Ishikawa (cell line): Measurements from ENCODE around the gene SCG3.

ENCODE experiments used
- CEBPB ChIP-seq: IDR thresholded peaks from 2 replicates; pipeline ENCODE4 v1.6.1; 2012
- CREB1 ChIP-seq: IDR thresholded peaks from 2 replicates; pipeline ENCODE4 v1.6.1; 2012; ENCODE audit warnings: low read depth
- EGR1 ChIP-seq: IDR thresholded peaks from 2 replicates; pipeline ENCODE4 v1.6.1; 2012
- EP300 ChIP-seq: IDR thresholded peaks from 2 replicates; pipeline ENCODE4 v1.6.1; 2012; ENCODE audit warnings: borderline replicate concordance
- FOXM1 ChIP-seq: IDR thresholded peaks from 2 replicates; pipeline ENCODE4 v1.6.1; 2012; ENCODE audit warnings: low read depth, borderline replicate concordance
- NFIC ChIP-seq: IDR thresholded peaks from 2 replicates; pipeline ENCODE4 v1.6.1; 2012
- RAD21 ChIP-seq: IDR thresholded peaks from 2 replicates; pipeline ENCODE4 v1.6.1; 2012; ENCODE audit warnings: low read depth
- TAF1 ChIP-seq: IDR thresholded peaks from 2 replicates; pipeline ENCODE4 v1.6.1; 2012; ENCODE audit warnings: low read depth, mild to moderate bottlenecking
- TCF12 ChIP-seq: IDR thresholded peaks from 2 replicates; pipeline ENCODE4 v1.6.1; 2012; ENCODE audit warnings: low read depth
- TEAD4 ChIP-seq: IDR thresholded peaks from 2 replicates; pipeline ENCODE4 v1.6.1; 2012
- YY1 ChIP-seq: IDR thresholded peaks from 2 replicates; pipeline ENCODE4 v1.6.1; 2012; ENCODE audit warnings: low read depth
- ZBTB7A ChIP-seq: IDR thresholded peaks from 2 replicates; pipeline ENCODE4 v1.6.1; 2012; ENCODE audit warnings: low read depth
- TF ChIP-seq, protein P1 (sequence below): IDR thresholded peaks from 2 replicates; pipeline ENCODE4 v1.6.1; 2012
- TF ChIP-seq, protein P2 (sequence below): IDR thresholded peaks from 2 replicates; pipeline ENCODE4 v1.6.1; 2012; ENCODE audit warnings: low read depth, mild to moderate bottlenecking
- TF ChIP-seq, protein P3 (sequence below): IDR thresholded peaks from 2 replicates; pipeline ENCODE4 v1.6.1; 2012

Gene SCG3

DNA sequence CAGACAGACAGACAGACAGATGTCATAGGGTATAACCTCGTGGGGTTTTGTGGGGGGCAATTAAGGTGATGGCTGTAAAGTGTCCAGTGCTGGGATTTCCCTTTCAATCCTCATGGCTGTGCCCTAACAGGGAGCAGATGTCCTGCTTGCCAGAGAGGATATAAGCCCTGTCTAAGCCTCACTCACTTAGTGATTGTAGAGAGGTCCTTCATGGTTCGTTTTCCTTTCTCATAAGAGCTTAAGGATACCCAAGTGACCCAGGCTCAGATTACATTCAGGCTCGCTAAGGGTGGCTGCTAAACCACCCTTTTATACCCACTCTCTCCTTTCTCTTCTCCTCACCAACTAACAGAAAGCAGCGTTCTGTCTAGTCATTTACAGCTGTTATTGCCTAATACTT is 36.9 kb downstream of the SCG3 start:
- TF ChIP-seq RAD21 (no peak), TEAD4 (no peak), CEBPB (no peak), YY1 (no peak), TCF12 (no peak), FOXM1 (no peak), EGR1 (no peak), CREB1 (no peak), NFIC (no peak), TAF1 (no peak), EP300 (no peak), ZBTB7A (no peak)
- TF ChIP-seq, protein P1, sequence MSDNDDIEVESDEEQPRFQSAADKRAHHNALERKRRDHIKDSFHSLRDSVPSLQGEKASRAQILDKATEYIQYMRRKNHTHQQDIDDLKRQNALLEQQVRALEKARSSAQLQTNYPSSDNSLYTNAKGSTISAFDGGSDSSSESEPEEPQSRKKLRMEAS: no peak
- TF ChIP-seq, protein P2, sequence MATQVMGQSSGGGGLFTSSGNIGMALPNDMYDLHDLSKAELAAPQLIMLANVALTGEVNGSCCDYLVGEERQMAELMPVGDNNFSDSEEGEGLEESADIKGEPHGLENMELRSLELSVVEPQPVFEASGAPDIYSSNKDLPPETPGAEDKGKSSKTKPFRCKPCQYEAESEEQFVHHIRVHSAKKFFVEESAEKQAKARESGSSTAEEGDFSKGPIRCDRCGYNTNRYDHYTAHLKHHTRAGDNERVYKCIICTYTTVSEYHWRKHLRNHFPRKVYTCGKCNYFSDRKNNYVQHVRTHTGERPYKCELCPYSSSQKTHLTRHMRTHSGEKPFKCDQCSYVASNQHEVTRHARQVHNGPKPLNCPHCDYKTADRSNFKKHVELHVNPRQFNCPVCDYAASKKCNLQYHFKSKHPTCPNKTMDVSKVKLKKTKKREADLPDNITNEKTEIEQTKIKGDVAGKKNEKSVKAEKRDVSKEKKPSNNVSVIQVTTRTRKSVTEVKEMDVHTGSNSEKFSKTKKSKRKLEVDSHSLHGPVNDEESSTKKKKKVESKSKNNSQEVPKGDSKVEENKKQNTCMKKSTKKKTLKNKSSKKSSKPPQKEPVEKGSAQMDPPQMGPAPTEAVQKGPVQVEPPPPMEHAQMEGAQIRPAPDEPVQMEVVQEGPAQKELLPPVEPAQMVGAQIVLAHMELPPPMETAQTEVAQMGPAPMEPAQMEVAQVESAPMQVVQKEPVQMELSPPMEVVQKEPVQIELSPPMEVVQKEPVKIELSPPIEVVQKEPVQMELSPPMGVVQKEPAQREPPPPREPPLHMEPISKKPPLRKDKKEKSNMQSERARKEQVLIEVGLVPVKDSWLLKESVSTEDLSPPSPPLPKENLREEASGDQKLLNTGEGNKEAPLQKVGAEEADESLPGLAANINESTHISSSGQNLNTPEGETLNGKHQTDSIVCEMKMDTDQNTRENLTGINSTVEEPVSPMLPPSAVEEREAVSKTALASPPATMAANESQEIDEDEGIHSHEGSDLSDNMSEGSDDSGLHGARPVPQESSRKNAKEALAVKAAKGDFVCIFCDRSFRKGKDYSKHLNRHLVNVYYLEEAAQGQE: no peak
- TF ChIP-seq, protein P3, sequence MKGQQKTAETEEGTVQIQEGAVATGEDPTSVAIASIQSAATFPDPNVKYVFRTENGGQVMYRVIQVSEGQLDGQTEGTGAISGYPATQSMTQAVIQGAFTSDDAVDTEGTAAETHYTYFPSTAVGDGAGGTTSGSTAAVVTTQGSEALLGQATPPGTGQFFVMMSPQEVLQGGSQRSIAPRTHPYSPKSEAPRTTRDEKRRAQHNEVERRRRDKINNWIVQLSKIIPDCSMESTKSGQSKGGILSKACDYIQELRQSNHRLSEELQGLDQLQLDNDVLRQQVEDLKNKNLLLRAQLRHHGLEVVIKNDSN: no peak

DNA sequence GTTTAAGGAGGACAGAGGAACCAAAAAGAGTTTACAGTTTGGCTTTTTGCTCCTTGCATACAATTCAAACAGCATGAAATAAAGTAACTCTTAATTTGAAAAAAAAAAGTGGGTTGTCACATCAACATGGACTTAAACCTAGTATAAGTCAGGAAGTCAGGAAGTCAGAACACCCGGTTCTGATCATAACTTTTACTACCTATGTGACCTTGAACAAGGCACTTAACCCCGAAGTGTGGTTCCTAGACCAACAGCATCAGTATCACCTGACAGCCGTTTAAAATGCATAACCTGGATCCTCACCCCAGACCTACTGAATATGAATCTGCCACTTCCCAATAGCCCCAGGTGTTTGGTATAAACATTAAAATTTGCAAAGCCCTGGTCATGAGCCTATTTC is 37.4 kb downstream of the SCG3 start:
- TF ChIP-seq, protein P3: no peak
- TF ChIP-seq RAD21: no peak
- TF ChIP-seq TAF1: no peak
- no peak for TF ChIP-seq NFIC

DNA sequence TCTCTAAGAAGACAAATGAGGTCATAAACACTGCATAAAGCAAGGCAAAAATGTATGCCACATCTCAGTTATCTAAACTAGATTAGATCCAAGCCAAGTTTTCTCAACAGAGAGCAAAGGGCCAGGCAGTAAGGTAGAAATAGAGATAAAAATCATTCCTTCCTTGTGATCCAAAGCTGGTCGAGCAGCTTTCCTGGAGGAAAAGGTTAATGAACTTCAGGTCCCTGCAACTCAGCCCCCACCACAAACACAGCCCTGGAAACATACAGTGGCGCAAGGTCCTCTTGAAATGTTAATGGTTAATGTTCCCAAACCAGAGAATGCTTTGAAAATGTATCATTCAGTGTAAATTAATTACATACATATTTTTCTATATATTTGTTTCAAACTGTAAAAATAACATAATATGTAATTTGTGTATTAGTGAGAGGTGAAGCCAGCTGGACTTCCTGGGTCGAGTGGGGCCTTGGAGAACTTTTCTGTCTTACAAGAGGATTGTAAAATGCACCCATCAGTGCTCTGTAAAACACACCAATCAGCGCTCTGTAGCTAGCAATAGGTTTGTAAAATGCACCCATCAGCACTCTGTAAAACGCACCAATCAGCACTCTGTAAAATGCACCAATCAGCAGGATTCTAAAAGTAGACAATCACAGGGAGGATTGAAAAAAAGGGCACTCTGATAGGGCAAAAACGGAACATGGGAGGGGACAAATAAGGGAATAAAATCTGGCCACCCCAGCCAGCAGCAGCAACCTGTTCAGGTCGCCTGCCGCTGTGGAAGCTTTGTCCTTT is 39.1 kb downstream of the SCG3 start:
- TF ChIP-seq, protein P1: no peak
- TF ChIP-seq CEBPB (no peak), CREB1 (no peak)
- TF ChIP-seq, protein P3: no peak

DNA sequence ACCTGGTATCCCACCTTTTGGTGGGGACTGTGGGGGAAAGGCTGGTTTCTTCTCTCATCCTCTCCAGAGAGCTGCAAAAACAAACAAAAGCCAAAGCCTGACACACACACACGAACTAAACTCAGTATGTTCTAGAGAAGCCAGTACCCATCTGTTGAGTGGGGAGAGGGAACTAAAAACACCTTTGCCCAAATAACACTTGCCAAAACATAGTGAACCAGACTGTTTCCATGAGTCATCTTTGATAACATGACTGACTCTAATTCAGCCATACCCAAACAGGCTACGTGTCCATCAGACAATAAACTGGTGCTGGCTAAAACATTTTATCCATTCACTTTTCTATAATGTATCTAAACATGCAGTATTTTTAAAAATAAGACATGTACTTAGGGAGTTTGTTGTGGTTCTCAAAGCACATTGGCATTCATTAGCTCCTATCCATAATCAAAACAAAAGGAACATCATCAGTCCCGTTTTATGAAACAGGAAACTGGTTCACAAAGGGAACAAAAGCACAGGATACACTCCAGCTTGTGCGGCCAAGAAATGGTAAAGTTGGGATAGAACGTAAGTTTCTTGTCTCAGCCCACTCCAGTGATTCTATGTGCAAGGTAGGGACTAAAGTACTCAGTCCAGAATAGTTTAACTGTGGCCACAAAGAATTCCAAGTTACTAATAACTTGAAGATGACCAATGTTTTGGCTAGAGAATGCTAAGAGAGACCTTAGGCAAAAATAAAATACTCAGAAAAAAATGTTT is 40.1 kb downstream of the SCG3 start:
- TF ChIP-seq CEBPB: no peak
- no peak for TF ChIP-seq NFIC
- TF ChIP-seq, protein P1: no peak
- TF ChIP-seq, protein P3: no peak
- no peak for TF ChIP-seq FOXM1
- no peak for TF ChIP-seq EGR1
- no peak for TF ChIP-seq TEAD4
- TF ChIP-seq EP300: no peak
- TF ChIP-seq TAF1: no peak
- TF ChIP-seq, protein P2: no peak
- TF ChIP-seq RAD21: no peak
- TF ChIP-seq YY1: no peak
- no peak for TF ChIP-seq CREB1
- no peak for TF ChIP-seq TCF12
- no peak for TF ChIP-seq ZBTB7A

DNA sequence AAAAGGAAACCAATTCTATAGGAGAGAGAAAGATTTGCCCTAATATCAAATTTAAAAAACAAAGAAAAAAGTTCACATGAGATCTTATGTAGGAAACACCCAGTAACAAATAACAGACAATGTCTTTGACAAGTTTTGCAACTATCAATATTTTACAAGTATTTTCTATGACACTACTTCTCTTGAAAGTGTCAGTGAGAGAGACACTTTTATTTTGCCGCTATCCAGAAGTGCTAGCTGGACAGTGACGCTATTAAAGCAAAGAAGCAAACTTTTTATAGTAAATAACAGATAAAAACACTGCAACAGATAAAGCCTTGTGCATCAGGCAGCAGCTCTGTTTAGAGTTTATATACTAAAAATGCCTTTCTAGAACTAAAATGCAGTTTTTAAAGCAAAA is 42.9 kb downstream of the SCG3 start:
- TF ChIP-seq, protein P2: no peak
